Measurements from ENCODE around the gene NR2C1.

The NR2C1 gene

GRCh38 chr12:95074766-95075165, 1.3 kb upstream of the NR2C1 start:
- TF ChIP-seq POLR2A (IDR thresholded peaks at IDR 0.05; ENCODE audit: extremely low read depth, insufficient read length) (no peak), MYC (IDR thresholded peaks at IDR 0.05; ENCODE audit: low read depth, low read length) (no peak)
- no peak for DNase-seq (ENCODE audit: low read depth)
- H3K4me3 ChIP-seq (ENCODE audit: low read depth, low read length) = no peak overlapping the region

- TF ChIP-seq CTCF (IDR thresholded peaks at IDR 0.05; ENCODE audit: low read depth, low read length) (peak; percentile 89), MAX (IDR thresholded peaks at IDR 0.05; ENCODE audit: low read depth, low read length) (peak; percentile 91), POLR2A (IDR thresholded peaks at IDR 0.05; ENCODE audit: extremely low read depth, insufficient read length) (no peak), MYC (IDR thresholded peaks at IDR 0.05; ENCODE audit: low read depth, low read length) (peak; percentile 94)
- peak; percentile 10 for DNase-seq (ENCODE audit: low read depth)
- H3K4me3 ChIP-seq (ENCODE audit: low read depth, low read length) = peak overlapping the region; percentile 53
These were observed 491 bp upstream of the NR2C1 start for GRCh38 chr12:95073698-95074520.

GRCh38 chr12:95070378-95070777, 3.0 kb downstream of the NR2C1 start:
- no peak for DNase-seq (ENCODE audit: low read depth)
- no peak for TF ChIP-seq MAX (IDR thresholded peaks at IDR 0.05; ENCODE audit: low read depth, low read length)
- TF ChIP-seq POLR2A (IDR thresholded peaks at IDR 0.05; ENCODE audit: extremely low read depth, insufficient read length) = no peak
- no peak for TF ChIP-seq CTCF (IDR thresholded peaks at IDR 0.05; ENCODE audit: low read depth, low read length)
- no peak overlapping the region for H3K4me3 ChIP-seq (ENCODE audit: low read depth, low read length)

- TF ChIP-seq MYC (IDR thresholded peaks at IDR 0.05; ENCODE audit: low read depth, low read length) = no peak
- no peak for DNase-seq (ENCODE audit: low read depth)
- no peak overlapping the region for H3K4me3 ChIP-seq (ENCODE audit: low read depth, low read length)
These were observed 7.1 kb downstream of the NR2C1 start for GRCh38 chr12:95066091-95066855.

GRCh38 chr12:95060951-95061350, 12.5 kb downstream of the NR2C1 start:
- TF ChIP-seq POLR2A (IDR thresholded peaks at IDR 0.05; ENCODE audit: extremely low read depth, insufficient read length) (no peak), MAX (IDR thresholded peaks at IDR 0.05; ENCODE audit: low read depth, low read length) (no peak), CTCF (IDR thresholded peaks at IDR 0.05; ENCODE audit: low read depth, low read length) (no peak), MYC (IDR thresholded peaks at IDR 0.05; ENCODE audit: low read depth, low read length) (no peak)
- H3K4me3 ChIP-seq (ENCODE audit: low read depth, low read length) = no peak overlapping the region
- no peak for DNase-seq (ENCODE audit: low read depth)

GRCh38 chr12:95059984-95060383, 13.4 kb downstream of the NR2C1 start:
- no peak for DNase-seq (ENCODE audit: low read depth)
- no peak overlapping the region for H3K4me3 ChIP-seq (ENCODE audit: low read depth, low read length)
- no peak for TF ChIP-seq CTCF (IDR thresholded peaks at IDR 0.05; ENCODE audit: low read depth, low read length)
- TF ChIP-seq MYC (IDR thresholded peaks at IDR 0.05; ENCODE audit: low read depth, low read length) = no peak
- TF ChIP-seq POLR2A (IDR thresholded peaks at IDR 0.05; ENCODE audit: extremely low read depth, insufficient read length) = no peak
- TF ChIP-seq MAX (IDR thresholded peaks at IDR 0.05; ENCODE audit: low read depth, low read length) = no peak

All from NB4 (cell line).